Activated CD8-positive, alpha-beta memory T cell treated with anti-CD3 and anti-CD28 coated beads, Interleukin-2, amount 50 U/mL, for 24 hours (primary cell): Measurements from ENCODE around the gene ZNF555.
"Not testable (repeated sequence)": the region's sequence is repeated elsewhere in the genome, so short reads cannot be mapped to it uniquely, and the experiment has no call there.

Experiments used
- DNase-seq: peaks from one replicate; pipeline ENCODE4 v3.0.0-alpha.2; 2020; ENCODE audit errors: extremely low read depth

Gene ZNF555

DNA sequence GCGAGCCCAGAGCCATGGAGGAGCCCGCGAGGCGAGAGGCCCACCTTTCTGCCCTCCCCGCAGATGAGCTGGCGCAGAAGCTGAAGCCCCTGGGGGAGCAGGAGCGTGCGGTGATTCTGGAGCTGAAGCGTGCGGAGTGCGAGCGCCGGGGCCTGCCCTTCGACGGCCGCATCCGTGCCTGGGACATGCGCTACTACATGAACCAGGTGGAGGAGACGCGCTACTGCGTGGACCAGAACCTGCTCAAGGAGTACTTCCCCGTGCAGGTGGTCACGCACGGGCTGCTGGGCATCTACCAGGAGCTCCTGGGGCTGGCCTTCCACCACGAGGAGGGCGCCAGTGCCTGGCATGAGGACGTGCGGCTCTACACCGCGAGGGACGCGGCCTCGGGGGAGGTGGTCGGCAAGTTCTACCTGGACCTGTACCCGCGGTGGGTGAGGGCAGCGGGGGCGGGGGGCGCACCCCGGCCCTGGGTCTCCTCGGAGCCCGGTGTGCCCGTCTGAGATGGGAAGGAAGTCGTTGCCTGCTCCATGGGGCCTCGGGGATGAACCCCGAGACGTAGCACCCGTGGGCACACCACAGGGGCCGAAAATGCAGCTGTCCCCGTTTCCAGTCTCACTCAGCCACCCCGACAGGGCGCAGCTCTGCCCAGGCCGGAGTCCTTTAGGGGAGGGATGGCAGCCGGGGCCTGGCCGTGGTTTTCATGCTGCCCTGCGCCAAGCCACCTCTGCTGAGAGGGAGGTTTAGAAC is 33.7 kb upstream of the ZNF555 start:
- DNase-seq: no peak

DNA sequence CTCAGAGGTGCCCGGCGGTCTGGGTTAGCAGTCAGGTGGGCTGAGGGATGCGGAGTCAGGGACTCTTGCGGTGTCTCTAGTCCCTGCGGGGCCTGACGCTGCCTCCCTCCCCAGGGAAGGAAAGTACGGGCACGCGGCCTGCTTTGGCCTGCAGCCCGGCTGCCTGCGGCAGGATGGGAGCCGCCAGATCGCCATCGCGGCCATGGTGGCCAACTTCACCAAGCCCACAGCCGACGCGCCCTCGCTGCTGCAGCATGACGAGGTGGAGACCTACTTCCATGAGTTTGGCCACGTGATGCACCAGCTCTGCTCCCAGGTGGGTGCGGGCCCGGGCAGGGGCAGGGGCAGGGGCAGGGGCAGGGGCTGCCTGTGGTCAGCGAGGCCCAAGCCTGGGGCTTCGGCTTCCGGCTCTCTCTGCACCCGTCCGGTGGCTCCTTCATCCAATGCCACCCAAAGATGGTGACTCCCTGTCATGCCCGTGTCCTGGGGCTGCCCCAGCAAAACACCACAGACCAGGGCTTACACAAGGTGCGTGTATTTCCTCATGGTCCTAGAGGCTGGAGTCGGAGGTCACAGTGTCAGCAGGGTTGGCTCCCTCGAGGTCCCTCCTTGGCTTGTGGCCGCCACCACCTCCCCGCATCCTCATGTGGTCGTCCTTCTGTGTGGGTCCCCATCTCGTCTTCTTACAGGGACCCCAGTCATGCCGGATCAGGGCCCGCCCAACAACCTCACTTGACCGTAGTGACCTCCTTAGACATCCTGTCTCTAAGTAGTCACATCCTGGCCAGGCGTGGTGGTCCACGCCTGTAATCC is 32.9 kb upstream of the ZNF555 start:
- DNase-seq: no peak

DNA sequence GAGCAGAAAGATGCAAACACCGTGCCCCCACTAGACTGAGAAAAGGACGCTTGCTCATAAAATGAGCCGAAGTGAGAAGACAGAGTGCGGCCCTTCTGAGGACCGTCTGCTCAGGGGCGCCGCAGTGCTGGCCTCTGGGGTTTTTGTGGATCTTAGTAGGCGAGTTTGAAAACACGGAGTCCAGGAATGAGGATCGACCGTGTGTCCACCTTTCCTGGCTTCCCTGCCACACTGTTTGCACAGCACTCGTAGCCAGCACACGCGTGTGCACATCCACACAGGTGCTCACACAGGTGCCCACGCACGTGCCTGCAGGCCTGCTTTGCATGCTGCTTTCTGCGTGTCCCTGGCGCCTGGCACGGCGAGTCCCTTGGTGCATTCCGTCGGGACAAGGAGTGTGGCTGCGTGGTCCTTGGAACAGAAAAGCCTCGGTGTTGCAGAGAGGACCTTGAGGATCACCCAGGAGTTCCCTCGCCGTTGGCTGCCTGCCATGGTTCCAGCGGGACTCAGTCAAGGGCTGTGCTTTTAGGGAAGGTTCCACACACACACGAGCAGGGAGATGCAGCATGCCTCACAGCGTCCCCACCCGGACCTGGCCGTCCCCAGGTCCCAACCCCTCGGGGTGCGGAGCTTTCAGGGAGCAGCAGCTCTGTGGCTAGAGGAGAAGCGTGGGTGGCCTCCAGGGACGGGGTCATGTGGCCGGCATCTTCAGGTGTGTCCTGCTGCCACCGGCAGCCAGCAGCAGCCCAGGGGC is 31.7 kb upstream of the ZNF555 start:
- DNase-seq: no peak

DNA sequence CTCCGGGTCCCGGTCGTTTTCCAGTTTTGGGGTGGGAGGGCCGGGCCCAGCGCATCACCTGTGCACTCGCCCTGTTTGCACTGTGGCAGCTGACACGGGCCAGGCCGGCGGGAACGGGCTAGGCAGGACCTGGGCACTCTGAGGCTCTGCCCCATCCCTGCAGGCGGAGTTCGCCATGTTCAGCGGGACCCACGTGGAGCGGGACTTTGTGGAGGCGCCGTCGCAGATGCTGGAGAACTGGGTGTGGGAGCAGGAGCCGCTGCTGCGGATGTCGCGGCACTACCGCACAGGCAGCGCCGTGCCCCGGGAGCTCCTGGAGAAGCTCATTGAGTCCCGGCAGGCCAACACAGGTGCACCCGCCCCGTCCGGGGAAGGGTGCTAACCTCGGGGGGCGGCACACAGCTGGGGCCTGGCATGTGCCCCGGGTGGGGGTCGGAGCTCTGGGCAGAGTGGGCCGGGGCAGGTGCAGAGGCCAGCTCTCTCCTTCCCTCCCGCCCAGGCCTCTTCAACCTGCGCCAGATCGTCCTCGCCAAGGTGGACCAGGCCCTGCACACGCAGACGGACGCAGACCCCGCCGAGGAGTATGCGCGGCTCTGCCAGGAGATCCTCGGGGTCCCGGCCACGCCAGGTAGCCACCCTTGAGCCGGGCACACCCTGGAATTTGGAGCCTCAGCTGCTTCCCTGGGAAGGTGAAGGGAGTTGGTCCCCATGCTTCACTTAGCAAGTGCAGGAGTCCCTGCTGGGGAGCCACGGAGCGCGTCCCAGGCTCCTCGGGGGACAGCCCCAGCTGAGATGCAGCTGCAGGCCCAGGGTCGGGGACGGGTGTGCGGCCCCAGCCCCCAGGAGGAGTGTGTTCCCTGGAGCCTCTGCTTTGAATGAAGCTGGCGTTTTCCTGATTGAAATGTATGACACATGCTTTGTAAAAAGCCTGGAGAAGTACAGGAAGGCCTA is 30.9 kb upstream of the ZNF555 start:
- DNase-seq: no peak

DNA sequence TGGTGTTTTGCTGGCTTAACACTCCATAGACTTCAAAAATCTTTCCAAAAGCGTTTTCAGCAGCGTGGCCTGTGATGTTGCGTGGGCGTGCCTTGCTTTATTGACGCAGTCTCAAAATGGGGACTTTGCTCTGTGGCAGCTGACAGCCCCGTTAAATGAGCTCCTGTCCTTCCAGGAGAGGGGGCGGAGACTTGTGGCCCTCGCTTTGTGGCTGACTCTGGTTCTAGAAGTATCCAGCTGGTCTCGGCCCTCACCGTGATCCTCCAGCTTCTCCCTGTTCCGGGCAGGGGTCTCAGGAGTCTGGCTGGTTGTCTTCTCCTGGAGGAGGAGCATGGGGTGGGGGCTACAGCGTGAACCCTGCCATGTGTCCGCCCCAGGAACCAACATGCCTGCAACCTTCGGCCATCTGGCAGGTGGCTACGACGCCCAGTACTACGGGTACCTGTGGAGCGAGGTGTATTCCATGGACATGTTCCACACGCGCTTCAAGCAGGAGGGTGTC is 30.0 kb upstream of the ZNF555 start:
- DNase-seq: no peak

DNA sequence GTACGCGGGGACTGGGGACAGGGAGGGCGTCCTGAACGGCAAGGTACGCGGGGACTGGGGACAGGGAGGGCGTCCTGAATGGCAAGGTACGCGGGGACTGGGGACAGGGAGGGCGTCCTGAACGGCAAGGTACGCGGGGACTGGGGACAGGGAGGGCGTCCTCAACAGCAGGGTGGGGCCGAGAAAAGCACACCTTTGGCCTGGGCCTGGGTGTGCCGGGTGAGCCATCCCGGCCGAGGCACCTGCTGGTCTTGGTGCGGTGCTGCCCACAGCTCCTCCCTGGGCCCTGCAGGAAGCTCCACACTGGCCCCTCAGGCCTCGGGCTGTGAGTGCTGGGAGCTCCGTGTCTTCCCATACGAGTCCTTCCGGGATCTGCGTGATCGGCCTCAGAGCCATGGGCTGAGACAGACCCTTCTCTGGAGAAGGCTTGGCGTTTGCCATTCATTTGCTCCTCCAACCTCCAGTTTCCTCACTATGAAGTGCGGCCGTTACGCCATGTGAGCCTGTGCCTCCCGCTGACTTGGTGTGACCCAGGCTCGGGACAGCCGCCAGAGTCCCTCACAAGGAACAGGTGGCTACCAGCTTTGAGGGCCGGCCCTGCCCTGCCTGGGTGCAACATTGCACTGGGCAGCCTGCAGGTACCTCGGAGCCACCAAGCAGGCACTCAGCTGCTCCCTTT is 29.4 kb upstream of the ZNF555 start:
- no peak for DNase-seq

DNA sequence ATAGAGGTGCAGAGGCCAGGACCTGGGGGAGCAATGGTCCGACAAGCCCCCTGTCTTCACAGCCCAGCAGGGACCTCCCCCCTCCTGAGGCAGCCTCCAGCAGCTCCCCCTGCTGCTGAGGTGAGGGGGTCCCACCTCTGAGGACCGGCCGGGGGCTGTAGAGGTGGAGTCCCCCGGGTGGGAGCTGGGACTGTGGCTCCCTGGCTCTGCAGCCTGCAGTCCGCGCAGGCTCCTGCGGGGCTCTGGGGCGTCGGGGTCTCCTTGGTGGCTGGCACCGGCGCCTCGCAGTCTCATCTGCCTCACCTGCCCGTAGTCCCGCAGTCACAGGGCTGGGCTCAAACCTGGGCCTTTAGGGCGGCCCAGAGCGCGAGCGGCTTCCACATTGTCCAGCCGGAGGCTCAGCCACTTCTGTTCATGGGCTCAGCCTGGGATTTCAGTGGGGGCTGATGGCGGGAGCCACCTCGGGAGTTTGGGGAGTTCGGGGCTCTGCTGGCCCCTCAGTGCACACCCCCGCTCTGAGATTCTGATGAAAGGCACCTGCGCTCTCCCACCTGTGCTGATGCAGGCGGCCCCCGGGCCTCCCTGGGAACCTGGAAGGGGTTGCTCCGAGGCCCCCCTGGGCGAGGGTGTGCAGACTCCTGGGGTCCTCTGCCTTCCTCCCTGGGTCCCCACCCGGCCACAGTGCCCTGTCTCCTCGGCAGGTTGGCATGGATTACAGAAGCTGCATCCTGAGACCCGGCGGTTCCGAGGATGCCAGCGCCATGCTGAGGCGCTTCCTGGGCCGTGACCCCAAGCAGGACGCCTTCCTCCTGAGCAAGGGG is 28.7 kb upstream of the ZNF555 start:
- no peak for DNase-seq

DNA sequence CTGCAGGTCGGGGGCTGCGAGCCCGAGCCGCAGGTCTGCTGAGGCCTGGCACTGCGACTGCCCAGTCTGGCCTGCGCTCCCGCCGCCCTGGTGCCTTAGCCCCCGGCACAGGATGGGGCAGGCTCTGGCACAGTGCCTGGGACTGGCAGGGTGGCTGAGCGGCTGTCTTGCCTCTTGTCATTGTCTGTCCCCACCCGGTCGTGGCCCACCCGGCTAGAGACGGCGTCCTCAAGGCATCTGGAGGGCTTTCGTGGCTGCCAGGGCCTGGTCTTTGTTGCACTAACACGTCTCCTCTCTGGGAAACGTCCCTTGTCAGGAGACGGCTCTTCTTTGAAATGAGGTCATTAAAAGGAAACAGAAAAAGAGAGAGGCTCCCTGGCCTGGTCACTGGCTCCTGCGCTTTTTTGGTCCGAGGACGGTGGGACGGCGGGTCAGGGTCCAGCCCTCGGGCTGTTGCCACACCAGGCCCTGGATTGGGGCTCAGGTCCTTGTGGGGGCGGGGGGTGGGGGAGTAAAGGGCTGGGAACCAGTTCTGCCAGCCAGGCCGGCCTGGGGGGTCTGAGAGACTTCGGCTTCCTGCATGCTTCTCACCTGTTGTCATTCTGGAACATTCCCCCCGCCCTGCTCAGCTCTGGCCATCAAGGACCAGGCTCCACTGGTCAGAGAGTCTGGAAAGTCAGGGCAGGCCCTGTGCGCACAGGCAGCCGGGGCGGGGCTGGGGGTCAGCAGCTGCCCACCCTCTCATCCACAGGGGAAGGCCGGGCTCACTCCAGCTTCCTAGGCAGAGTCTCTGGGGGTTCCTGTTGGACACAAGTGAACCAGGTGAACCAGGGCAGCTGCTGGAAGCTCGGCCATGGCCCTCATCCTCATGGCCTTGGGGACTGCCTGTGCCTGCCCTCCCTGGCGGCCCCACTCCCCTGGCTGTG is 27.8 kb upstream of the ZNF555 start:
- no peak for DNase-seq

DNA sequence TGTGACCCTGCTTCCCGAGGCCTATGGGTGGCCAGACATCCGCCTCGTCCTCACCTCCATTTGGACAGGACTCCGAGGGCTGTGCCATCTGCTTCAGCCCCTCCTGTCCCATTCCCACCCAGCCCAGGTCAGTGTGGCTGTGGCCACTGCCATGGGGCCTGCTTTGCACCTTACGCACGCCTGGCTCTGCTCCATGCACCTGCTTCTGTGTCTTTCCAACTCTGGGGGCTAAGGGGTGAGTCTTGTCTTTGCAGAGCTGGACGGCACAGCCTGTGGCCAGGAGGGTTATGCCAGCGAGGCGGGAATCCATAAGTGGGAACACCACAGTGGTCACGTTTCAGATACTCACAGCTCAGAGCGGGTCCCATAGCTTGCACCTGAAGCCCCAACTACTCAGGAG is 26.8 kb upstream of the ZNF555 start:
- DNase-seq: no peak

DNA sequence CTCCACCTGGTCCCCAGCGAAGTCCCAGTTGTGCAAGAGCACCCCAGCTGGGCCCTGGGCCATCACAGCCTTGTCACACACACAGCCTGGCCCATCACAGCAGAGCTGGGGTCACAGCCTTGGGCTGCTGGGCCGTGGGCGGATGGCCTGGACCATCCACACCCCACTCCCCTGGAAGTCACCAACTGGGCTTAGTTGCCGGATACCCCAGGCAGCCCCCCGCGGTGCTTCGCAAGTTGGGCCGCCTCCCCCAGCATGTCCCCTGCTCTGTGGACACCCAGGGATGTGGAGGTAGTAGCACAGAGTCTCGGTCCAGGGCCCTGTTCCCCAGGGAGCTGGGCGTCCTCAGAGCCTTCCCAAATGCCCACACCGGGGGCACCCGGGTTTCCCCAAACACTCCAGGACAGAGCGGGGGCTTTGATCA is 26.1 kb upstream of the ZNF555 start:
- no peak for DNase-seq

DNA sequence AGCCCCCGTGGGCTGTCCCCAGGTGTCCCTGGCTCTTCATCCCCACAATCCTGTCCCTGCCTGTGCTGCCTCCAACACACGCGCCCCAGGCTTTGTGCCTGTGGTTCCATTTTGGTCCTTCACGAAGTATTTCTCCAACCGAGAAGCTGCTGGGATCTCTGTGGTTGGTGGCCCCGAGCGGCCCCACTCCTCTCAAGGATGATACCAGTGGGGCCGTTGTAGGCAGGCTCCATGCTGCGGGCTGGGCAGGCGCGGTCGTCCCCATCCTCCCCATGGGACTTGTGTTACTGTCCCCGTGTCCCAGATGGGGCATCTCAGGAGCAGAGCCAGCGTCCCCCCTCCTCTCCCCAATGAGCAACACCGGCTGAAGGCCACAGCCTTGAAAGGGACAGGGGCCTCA is 25.4 kb upstream of the ZNF555 start:
- DNase-seq: no peak

DNA sequence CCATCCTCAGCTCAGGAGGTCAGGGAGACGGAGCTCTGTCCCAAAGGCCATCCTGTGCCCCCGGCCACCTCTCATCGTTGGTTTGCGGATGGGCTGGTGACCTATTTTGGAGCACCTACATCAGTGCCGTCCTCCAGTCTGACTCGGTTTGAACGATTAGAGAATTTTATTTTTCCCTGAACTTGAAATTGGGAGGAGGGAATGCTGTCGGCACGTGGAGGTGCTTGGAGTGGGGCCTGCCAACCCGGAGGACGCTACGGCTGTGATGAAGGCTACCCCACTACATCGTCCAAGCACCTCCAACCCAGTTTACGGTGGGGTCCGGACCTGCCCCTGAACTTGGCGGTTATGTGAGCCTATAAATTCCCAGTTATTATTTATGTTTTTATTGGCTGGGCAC is 24.6 kb upstream of the ZNF555 start:
- DNase-seq: no peak

DNA sequence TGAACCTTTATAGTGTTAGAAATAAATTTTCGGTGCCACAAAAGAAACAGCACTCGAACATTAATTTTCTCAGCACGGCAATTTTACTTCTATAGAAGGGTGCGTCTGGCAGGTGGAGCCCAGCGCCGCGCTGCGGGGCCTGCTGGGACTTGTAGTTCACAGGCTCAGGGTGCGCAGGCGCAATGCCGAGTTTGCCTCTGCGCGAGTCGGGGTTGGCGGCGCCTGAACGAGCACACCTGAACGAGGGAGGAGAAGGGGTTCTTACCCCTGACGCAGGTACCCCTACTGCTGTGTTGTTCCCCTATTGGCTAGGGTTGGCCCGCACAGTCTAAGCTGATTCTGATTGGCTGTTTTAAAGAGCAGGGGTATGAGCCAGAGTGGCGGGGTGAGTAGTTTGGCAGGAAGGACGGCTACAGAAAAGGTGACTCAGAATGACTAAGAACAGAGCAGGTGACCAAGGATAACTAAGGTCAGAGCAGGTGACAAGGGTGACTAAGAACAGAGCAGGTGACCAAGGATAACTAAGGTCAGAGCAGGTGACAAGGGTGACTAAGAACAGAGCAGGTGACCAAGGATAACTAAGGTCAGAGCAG is 23.9 kb upstream of the ZNF555 start:
- DNase-seq: not testable (repeated sequence)

DNA sequence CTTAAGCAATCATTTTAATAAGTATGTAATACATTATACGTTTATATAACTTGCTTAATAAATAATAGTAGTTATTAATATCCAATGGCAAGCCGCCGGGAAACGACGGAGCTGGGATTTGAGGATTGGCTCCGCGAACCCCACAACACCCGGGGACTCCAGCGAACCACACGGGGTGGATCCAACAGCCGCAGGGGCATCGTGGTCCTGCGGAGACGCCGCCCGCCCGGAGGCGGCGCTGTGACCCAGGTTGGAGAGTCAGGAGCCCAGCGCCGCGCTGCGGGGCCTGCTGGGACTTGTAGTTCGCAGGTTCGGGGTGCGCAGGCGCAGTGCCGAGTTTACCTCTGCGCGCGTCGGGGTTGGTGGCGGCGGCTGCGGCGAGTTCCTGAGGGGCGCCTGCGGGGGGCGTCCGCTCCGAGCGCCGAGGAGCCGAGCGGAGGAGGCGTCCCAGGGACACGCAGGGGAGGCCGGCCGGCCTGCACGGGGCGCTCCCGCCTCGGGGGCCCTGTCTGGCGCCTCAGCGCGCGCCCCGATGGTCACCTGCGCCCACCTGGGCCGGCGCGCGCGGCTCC is 21.6 kb upstream of the ZNF555 start, which contains the start of gene ZNF554:
Gene ZNF554, plus strand, starts transcription at position 329 of the 572 bp plus-strand sequence. Its CDS starts 204 bp downstream, at position 533.
- DNase-seq: peak; percentile 94

DNA sequence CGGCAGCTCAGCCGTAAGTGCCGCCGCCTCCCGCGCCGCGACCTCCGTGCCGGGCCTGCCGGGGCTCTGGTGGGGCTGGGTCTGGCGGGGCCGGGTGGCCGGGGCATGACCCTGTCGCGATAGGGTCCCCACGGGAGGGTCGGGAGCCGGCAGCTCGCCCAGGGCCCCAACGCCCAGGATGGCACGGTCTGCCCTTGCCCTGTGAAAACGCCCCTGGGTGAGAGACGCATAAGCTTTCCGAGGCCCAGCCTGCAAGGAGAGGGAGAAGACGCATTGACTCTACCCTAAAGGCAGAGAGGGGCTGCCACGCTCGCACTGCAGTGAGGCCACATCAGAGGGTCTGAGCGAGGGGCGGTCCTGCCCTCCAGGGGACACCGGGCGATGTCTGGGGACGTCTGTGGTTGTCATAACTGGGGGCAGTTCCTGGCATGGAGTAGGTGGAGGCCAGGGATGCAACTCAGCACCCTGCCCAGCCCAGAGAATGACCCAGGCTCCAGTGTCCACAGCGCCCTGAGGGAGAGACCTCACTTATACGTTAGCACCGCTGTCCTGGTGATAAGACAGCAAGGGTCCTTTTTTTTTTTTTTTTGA is 21.1 kb upstream of the ZNF555 start:
- no peak for DNase-seq

DNA sequence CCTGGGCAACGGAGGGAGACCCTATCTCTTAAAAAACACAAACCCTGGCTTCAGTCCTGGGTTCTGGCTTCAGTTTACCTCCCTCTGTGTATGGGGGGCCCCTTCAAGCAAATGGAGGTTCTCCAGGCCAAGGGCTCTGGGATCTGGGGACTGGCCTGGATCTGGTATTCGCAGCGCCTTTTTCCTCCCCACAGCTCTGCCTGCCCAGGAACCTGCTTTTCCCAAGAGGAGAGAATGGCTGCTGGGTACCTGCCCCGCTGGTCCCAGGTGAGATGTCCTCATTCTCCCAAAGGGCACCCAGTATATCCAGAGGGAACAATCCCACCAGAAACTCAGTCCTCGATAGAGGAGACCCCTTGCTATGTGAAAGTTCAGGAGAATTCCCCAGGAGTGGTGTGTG is 18.4 kb upstream of the ZNF555 start:
- DNase-seq: no peak

DNA sequence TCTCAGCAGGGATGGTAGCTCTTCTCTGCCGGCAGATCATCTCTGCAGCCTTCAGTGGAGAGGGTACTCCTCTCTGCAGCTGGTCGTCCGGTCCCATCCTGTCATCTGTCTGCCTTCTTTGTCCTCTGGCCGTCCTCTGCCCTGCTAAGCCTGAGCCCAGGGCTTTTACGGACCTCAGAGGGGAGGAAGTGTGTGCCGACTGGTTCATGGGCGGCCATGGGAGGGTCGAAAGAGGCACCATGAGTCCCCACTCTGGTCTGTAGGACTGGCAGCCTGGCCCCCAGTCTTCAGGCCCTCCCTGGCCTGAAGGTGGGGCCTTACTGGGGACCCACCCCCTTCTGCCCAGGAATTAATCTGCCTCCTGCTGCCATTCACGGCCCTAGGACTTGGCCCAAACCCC is 17.6 kb upstream of the ZNF555 start:
- no peak for DNase-seq
